SU-DHL-6 (cell line): ENCODE measurements around the gene GET4.

Source experiments
- EZH2phosphoT487 ChIP-seq: fragments of 200-600 bp; sonication (generic), shearing (Covaris generic); conservative IDR thresholded peaks from 2 replicates; pipeline ENCODE4 v1.6.1; 2018; ENCODE audit warnings: mild to moderate bottlenecking, antibody characterized with exemption, low read length, moderate library complexity, mixed read lengths
- TF ChIP-seq, protein P1 (sequence below): fragments of 200-600 bp; sonication (generic); IDR thresholded peaks from one replicate; pipeline ENCODE4 v1.5.1; 2017; ENCODE audit warnings: antibody characterized with exemption, mild to moderate bottlenecking, low read length, moderate library complexity; ENCODE audit not compliant: insufficient read depth, poor library complexity, severe bottlenecking

DNA sequence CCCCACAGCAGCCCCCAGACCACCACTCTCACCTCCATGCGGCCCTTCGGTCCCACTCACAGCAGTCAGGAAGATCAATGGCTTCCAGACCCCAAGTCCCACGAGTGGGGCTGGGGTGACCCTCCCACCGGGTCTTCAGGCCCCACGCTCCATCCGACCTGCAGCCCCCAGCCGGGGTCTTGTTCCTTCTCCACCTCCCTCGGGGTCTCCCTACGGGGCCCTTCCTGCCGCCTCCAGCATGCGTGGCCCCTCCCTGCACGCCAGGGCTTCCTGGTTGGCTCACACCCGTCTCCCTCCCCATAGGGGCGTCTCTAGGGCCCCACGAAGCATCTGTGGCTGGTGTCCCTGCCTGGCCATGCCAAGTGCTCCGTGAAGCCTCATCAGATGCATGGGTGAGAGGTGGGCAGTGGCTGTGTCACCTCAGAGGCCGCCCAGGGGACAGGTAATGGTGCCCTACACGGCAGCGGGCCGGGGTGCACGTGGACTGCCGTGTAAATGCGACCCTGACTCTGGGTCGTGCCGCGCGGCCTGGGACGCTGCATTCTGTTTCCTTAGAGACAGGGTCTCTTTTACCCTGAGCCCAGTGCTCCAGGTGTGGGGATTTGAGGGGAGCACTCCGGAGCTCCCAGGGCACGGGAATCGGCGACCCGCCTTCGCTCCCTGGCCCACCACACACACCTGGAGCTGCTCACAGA, 58.3 kb downstream of the GET4 start:
- no peak for TF ChIP-seq EZH2phosphoT487
- TF ChIP-seq, protein P1, sequence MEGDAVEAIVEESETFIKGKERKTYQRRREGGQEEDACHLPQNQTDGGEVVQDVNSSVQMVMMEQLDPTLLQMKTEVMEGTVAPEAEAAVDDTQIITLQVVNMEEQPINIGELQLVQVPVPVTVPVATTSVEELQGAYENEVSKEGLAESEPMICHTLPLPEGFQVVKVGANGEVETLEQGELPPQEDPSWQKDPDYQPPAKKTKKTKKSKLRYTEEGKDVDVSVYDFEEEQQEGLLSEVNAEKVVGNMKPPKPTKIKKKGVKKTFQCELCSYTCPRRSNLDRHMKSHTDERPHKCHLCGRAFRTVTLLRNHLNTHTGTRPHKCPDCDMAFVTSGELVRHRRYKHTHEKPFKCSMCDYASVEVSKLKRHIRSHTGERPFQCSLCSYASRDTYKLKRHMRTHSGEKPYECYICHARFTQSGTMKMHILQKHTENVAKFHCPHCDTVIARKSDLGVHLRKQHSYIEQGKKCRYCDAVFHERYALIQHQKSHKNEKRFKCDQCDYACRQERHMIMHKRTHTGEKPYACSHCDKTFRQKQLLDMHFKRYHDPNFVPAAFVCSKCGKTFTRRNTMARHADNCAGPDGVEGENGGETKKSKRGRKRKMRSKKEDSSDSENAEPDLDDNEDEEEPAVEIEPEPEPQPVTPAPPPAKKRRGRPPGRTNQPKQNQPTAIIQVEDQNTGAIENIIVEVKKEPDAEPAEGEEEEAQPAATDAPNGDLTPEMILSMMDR: no peak
